HG02678 (cell line): ENCODE results near the gene CIB4.

Experiments
- ATAC-seq: cut with Tn5 transposase; IDR thresholded peaks from one replicate; pipeline ENCODE4 v1.9.1; 2021; ENCODE audit warnings: mild to moderate bottlenecking, moderate library complexity; ENCODE audit not compliant: unreplicated experiment

The CIB4 gene

GRCh38 chr2:26640781-26641564 lies at the start of gene CIB4:
Gene CIB4 (minus strand): TSS chr2:26641366. CDS start chr2:26641314, 52 bp downstream.
- ATAC-seq, result no peak

GRCh38 chr2:26687801-26688200 lies 46.6 kb upstream of the CIB4 start:
- ATAC-seq, result no peak

GRCh38 chr2:26687328-26687727 lies 46.2 kb upstream of the CIB4 start:
- ATAC-seq, result no peak

GRCh38 chr2:26685989-26686839 lies 45.0 kb upstream of the CIB4 start:
- no peak for ATAC-seq

- ATAC-seq, result no peak
Measured at GRCh38 chr2:26685341-26685740, 44.2 kb upstream of the CIB4 start.

- ATAC-seq, result no peak
Measured at GRCh38 chr2:26683583-26683982, 42.4 kb upstream of the CIB4 start.

- ATAC-seq, result no peak
Measured at GRCh38 chr2:26682155-26682554, 41.0 kb upstream of the CIB4 start.

GRCh38 chr2:26681656-26682055 lies 40.5 kb upstream of the CIB4 start:
- ATAC-seq, result no peak

GRCh38 chr2:26679867-26680266 lies 38.7 kb upstream of the CIB4 start:
- no peak for ATAC-seq

- ATAC-seq, result no peak
Measured at GRCh38 chr2:26678035-26678434, 36.9 kb upstream of the CIB4 start.

- ATAC-seq, result no peak
Measured at GRCh38 chr2:26675651-26676255, 34.6 kb upstream of the CIB4 start.

- no peak for ATAC-seq
Measured at GRCh38 chr2:26674771-26675170, 33.6 kb upstream of the CIB4 start.

- ATAC-seq, result no peak
Measured at GRCh38 chr2:26674002-26674751, 33.0 kb upstream of the CIB4 start.

- ATAC-seq, result no peak
Measured at GRCh38 chr2:26672818-26673393, 31.7 kb upstream of the CIB4 start.

- ATAC-seq, result no peak
Measured at GRCh38 chr2:26672112-26672817, 31.1 kb upstream of the CIB4 start.

GRCh38 chr2:26671691-26672090 lies 30.5 kb upstream of the CIB4 start:
- ATAC-seq, result no peak

- no peak for ATAC-seq
Measured at GRCh38 chr2:26670931-26671460, 29.8 kb upstream of the CIB4 start.

GRCh38 chr2:26670171-26670570 lies 29.0 kb upstream of the CIB4 start:
- no peak for ATAC-seq

GRCh38 chr2:26668856-26669750 lies 27.9 kb upstream of the CIB4 start:
- ATAC-seq, result no peak
